Measurements from ENCODE around the gene VPS13D.

- TF ChIP-seq CTCF (IDR thresholded peaks at IDR 0.05) (no peak), POLR2A (IDR thresholded peaks at IDR 0.05) (no peak)
Observed at GRCh38 chr1:12409681-12410080, 179.9 kb downstream of the VPS13D start.
